Stomach (tissue), 9 donors: Measurements from ENCODE around the gene PKN3. TPM values are rescaled to one million over a fixed set of nuclear protein-coding genes. Genes with fewer than 3 reads are reported as not detected.

Source experiments
- DNase-seq, 2 donors: peaks; one replicate each; pipeline versions ENCODE4 v3.0.0 to v3.0.0-alpha.2; 2013 to 2019
- H3K27ac ChIP-seq, 5 donors: fragments of 200-600 bp in 4 of 5; sonication (generic) in 4 of 5; one replicate each; pipeline ENCODE4 v1.5.1; 2013 to 2019; ENCODE audit warnings: mild to moderate bottlenecking in 1 of 5, moderate library complexity in 1 of 5
- H3K27me3 ChIP-seq, 3 donors: fragments of 200-600 bp; sonication (generic); one replicate each; pipeline ENCODE4 v1.5.1; 2017 to 2019; ENCODE audit warnings: mixed run types in 1 of 3
- H3K36me3 ChIP-seq, 4 donors: fragments of 200-600 bp; sonication (generic); 1 replicate in 3 of 4; 2 replicates in 1 of 4; pipeline ENCODE4 v1.5.1; 2016 to 2019
- H3K4me1 ChIP-seq, 4 donors: fragments of 200-600 bp; sonication (generic); one replicate each; pipeline ENCODE4 v1.5.1; 2016 to 2019
- H3K4me3 ChIP-seq, 4 donors: fragments of 200-600 bp; sonication (generic) in 3 of 4; one replicate each; pipeline ENCODE4 v1.5.1; 2016 to 2019; ENCODE audit warnings: mild to moderate bottlenecking in 1 of 4
- H3K9me3 ChIP-seq, 4 donors: fragments of 200-600 bp; sonication (generic); one replicate each; pipeline ENCODE4 v1.5.1; 2016 to 2019
- CTCF ChIP-seq, 7 experiments: fragments of 450-650 bp in 4 of 7; fragments of 200-600 bp in 3 of 7; sonication (generic) in 3 of 7; IDR thresholded peaks; one replicate each; pipeline ENCODE4 v1.5.1; 2016 to 2019; ENCODE audit warnings: antibody characterized with exemption in 7 of 7, control low read depth in 2 of 7, mild to moderate bottlenecking in 1 of 7
- EP300 ChIP-seq: sonication (generic); formaldehyde crosslinking; IDR thresholded peaks from one replicate; pipeline ENCODE4 v1.6.1; 2017; ENCODE audit warnings: antibody characterized with exemption
- POLR2A ChIP-seq, 4 donors: fragments of 450-650 bp; IDR thresholded peaks; one replicate each; pipeline ENCODE4 v1.6.1; 2016; ENCODE audit warnings: antibody characterized with exemption in 4 of 4, control low read depth in 2 of 4, mild to moderate bottlenecking in 1 of 4, moderate library complexity in 1 of 4
- POLR2AphosphoS5 ChIP-seq, 3 donors: sonication (generic); formaldehyde crosslinking; IDR thresholded peaks; one replicate each; pipeline ENCODE4 v1.6.1; 2016; ENCODE audit warnings: antibody characterized with exemption in 3 of 3
- WGBS, 5 donors: extraction: QIAGEN DNeasy Blood & Tissue Kit in 3 of 5; methylation state at CpG; one replicate each; pipeline versions ENCODE4 v1.1.5 to v1.1.7; 2013 to 2018; 5-methylcytosine and 5-hydroxymethylcytosine counted together
- intact Hi-C: fragments of 100-400 bp; cut with DNase I; formaldehyde crosslinking; loops from one replicate; pipeline ENCODE4 v1.15.1; 2023; ENCODE audit warnings: low total_unique reads
- polyA plus RNA-seq, 3 donors: library from polyadenylated mRNA; stranded (reverse); fragments of 200-250 nt; gene quantifications; one replicate each; pipeline ENCODE4 v1.2.3, GENCODE V29; 2013
- total RNA-seq, 5 donors: library from RNA; depleted of rRNA; stranded (reverse); fragments of >200 nt; gene quantifications; one replicate each; pipeline versions ENCODE4 v1.1.0 to v1.2.3, GENCODE V29; 2014 to 2016
- donor health status: healthy with polysubstance abuse.
- donor health status: Bipolar disorder and iron deficiency.
- donor health status: healthy.

The PKN3 gene
- total and polyA plus RNA-seq, 8 donors = 5.0 to 23.2 (median 8.5) TPM

GRCh38 chr9:128701227-128701854 lies 962 bp upstream of the PKN3 start:
- WGBS, 5 donors = 75 to 82% (median 79%) methylated on average over 10 of the region's 10 CpGs
- H3K9me3 ChIP-seq = no peaks in the 10 kb centered on the region
- H3K27me3 ChIP-seq = no peaks in the 10 kb centered on the region
- no peak for DNase-seq
- H3K36me3 ChIP-seq = peaks cover 0 to 11% (median 7%) of the 10 kb centered on the region in 4 donors
- intact Hi-C loops = no loop called here
- peaks cover 12 to 27% (median 16%) of the 10 kb centered on the region in 4 donors for H3K4me1 ChIP-seq
- TF ChIP-seq EP300 = no peak
- no peak for TF ChIP-seq POLR2A (IDR thresholded peaks at IDR 0.05)
- TF ChIP-seq POLR2AphosphoS5 (IDR thresholded peaks at IDR 0.05) = no peak
- TF ChIP-seq CTCF (IDR thresholded peaks at IDR 0.05) = no peak
- no peak overlapping the region for H3K4me3 ChIP-seq
- no peak overlapping the region for H3K27ac ChIP-seq

- DNase-seq = peak in 1 of 2 donors; percentile 58
- WGBS, 5 donors = 4 to 12% (median 6%) methylated on average over 14 to 55 of the region's 55 CpGs
- TF ChIP-seq POLR2A (IDR thresholded peaks at IDR 0.05) (no peak), POLR2AphosphoS5 (IDR thresholded peaks at IDR 0.05) (no peak), EP300 (no peak), CTCF (IDR thresholded peaks at IDR 0.05) (no peak)
- Histone ChIP-seq H3K27me3 (no peaks in the 10 kb centered on the region), H3K9me3 (no peaks in the 10 kb centered on the region), H3K4me3 (peak overlapping the region; percentile 74 to 85 (median 80)), H3K4me1 (peaks cover 12 to 19% (median 16%) of the 10 kb centered on the region in 4 donors), H3K27ac (peak overlapping the region; percentile 71 to 88 (median 81)), H3K36me3 (peaks cover 0 to 11% (median 0%) of the 10 kb centered on the region in 4 donors)
- intact Hi-C loops = no loop called here
These were observed 779 bp downstream of the PKN3 start for GRCh38 chr9:128702949-128703615.

GRCh38 chr9:128703616-128704355 lies 1.5 kb downstream of the PKN3 start:
- Histone ChIP-seq H3K36me3 (peaks cover 0 to 11% (median 0%) of the 10 kb centered on the region in 4 donors), H3K9me3 (no peaks in the 10 kb centered on the region), H3K4me1 (peaks cover 12 to 19% (median 16%) of the 10 kb centered on the region in 4 donors), H3K27ac (peak overlapping the region; percentile 71 to 88 (median 81)), H3K27me3 (no peaks in the 10 kb centered on the region), H3K4me3 (peak overlapping the region; percentile 74 to 85 (median 80))
- peak in 1 of 2 donors; percentile 61 for DNase-seq
- intact Hi-C loops = no loop called here
- TF ChIP-seq CTCF (IDR thresholded peaks at IDR 0.05) (no peak), POLR2AphosphoS5 (IDR thresholded peaks at IDR 0.05) (no peak), EP300 (no peak), POLR2A (IDR thresholded peaks at IDR 0.05) (no peak)
- WGBS, 5 donors = 43 to 69% (median 59%) methylated on average over 25 to 31 of the region's 31 CpGs

DNA sequence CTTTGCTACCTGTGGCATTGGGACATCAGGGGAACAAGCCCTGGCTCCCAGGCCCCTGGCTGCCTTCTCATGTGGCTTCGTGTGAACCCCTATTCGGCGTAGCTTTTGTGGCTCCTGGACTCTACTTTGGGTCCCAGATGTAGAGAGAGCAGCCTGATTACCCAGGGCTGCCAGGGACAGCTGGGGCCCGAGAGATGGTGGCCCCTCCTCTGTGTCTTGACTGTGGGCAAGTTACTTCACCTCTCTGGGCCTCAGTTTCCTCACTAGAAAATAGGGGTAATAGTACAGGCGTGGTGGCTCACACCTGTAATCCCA lies 2.0 kb downstream of the PKN3 start:
- Histone ChIP-seq H3K4me1 (peaks cover 12 to 19% (median 16%) of the 10 kb centered on the region in 4 donors), H3K4me3 (peak overlapping the region in 1 of 4 donors; percentile 85), H3K36me3 (peaks cover 0 to 11% (median 0%) of the 10 kb centered on the region in 4 donors), H3K9me3 (no peaks in the 10 kb centered on the region), H3K27me3 (no peaks in the 10 kb centered on the region), H3K27ac (peak overlapping the region; percentile 5 to 88 (median 81))
- TF ChIP-seq CTCF (IDR thresholded peaks at IDR 0.05) (no peak), POLR2A (IDR thresholded peaks at IDR 0.05) (no peak), EP300 (no peak), POLR2AphosphoS5 (IDR thresholded peaks at IDR 0.05) (no peak)
- 87 to 92% (median 91%) methylated on average over 4 to 5 of the region's 5 CpGs for WGBS, 5 donors
- DNase-seq = no peak
- intact Hi-C loops = no loop called here
